ENCODE results near the gene KMT2B. TPM values are rescaled to one million over a fixed set of nuclear protein-coding genes. Genes with fewer than 3 reads are reported as not detected.

Gene KMT2B
- total RNA-seq, 1 experiment from 2014 or later, result 66.6 TPM

GRCh38 chr19:35754370-35755130, 36.7 kb downstream of the KMT2B start:
- ChIA-PET CTCF (no interaction called here), POLR2A (no interaction called here)
- no peaks in the 10 kb centered on the region for H3K36me3 Mint-ChIP-seq
- H3K27me3 Mint-ChIP-seq (ENCODE audit: low read depth), result peaks cover 23% of the 10 kb centered on the region
- H3K9me3 Mint-ChIP-seq, result no peaks in the 10 kb centered on the region
- ATAC-seq (no peak), DNase-seq (ENCODE audit: low spot score) (no peak)
- H3K4me1 Mint-ChIP-seq, result peaks cover 16% of the 10 kb centered on the region
- peak overlapping the region; percentile 68 for H3K4me3 Mint-ChIP-seq
- H3K27ac Mint-ChIP-seq, result no peak overlapping the region
- no peak for TF ChIP-seq ZNF532 (CRISPR knock-in tag; IDR thresholded peaks at IDR 0.05; ENCODE audit: borderline replicate concordance)
- no peak for TF ChIP-seq ZNF281 (CRISPR knock-in tag; IDR thresholded peaks at IDR 0.05)
- TF ChIP-seq E2F4 (CRISPR knock-in tag; IDR thresholded peaks at IDR 0.05; ENCODE audit: borderline replicate concordance, low read depth), result no peak
- no peak for TF ChIP-seq ATF2 (CRISPR knock-in tag; IDR thresholded peaks at IDR 0.05; ENCODE audit: borderline replicate concordance, low read depth)
- TF ChIP-seq AFF4 (CRISPR knock-in tag; IDR thresholded peaks at IDR 0.05; ENCODE audit: borderline replicate concordance), result no peak
- TF ChIP-seq IRF1 (CRISPR knock-in tag; IDR thresholded peaks at IDR 0.05), result no peak
- TF ChIP-seq TCF7 (CRISPR knock-in tag; IDR thresholded peaks at IDR 0.05; ENCODE audit: low read depth), result no peak
- no peak for TF ChIP-seq CTCF (IDR thresholded peaks at IDR 0.05)
- TF ChIP-seq E2F1 (CRISPR knock-in tag; IDR thresholded peaks at IDR 0.05), result no peak
- no peak for TF ChIP-seq NR2C2 (CRISPR knock-in tag; IDR thresholded peaks at IDR 0.05)
- TF ChIP-seq SMAD3 (CRISPR knock-in tag; IDR thresholded peaks at IDR 0.05; ENCODE audit: borderline replicate concordance), result no peak
- no peak for TF ChIP-seq FOXP1 (CRISPR knock-in tag; IDR thresholded peaks at IDR 0.05; ENCODE audit: borderline replicate concordance)
